Endothelial cell of umbilical vein (primary cell): Measurements from ENCODE around the gene BOD1L1. TPM values are rescaled to one million over a fixed set of nuclear protein-coding genes. Genes with fewer than 3 reads are reported as not detected.

Experiments used
- BruUV-seq: library from RNA; stranded (reverse); fragments of 400-500 nt; replicated peaks from 2 replicates; lab custom pipeline; 2021; lab: Mats Ljungman, UMichigan
- CTCF ChIA-PET: fragments of 300-600, 350-600 bp; sonication (Branson Sonifier 250); formaldehyde crosslinking; loops from one replicate; lab custom pipeline; 2021; ENCODE audit warnings: antibody characterized with exemption, inconsistent platforms; lab: Charles Lee
- POLR2A ChIA-PET: fragments of 300-600, 350-600 bp; sonication (Branson Sonifier 250); formaldehyde crosslinking; loops from one replicate; lab custom pipeline; 2021; ENCODE audit warnings: antibody characterized with exemption, inconsistent platforms; lab: Charles Lee
- DNase-seq: peaks from one replicate; pipeline ENCODE4 v3.0.0-alpha.2; 2011; ENCODE audit warnings: low read depth, low spot score
- FAIRE-seq: peaks from 2 replicates; lab custom pipeline; 2011; peaks lifted over from hg19 to GRCh38; lab: Jason Lieb, UNC
- H2AFZ ChIP-seq: 2 replicates; pipeline ENCODE4 v1.6.0; 2012; ENCODE audit warnings: low read depth, low read length, control low read depth, inconsistent platforms
- H3K27ac ChIP-seq: 2 replicates; pipeline ENCODE4 v1.5.1; 2011; ENCODE audit warnings: low read depth, mild to moderate bottlenecking, control low read depth, low read length, moderate library complexity; ENCODE audit not compliant: insufficient read depth
- H3K27me3 ChIP-seq, 2 experiments: 2 replicates each; pipeline versions ENCODE4 v1.6.0 to v1.6.1; 2011; ENCODE audit warnings: low read length in 2 of 2, mixed read lengths in 1 of 2; ENCODE audit not compliant: control insufficient read depth in 2 of 2, insufficient read depth in 2 of 2
- H3K36me3 ChIP-seq, 2 experiments: 2 replicates in 1 of 2; 3 replicates in 1 of 2; pipeline ENCODE4 v1.5.1; 2011; ENCODE audit warnings: low read length in 2 of 2, mild to moderate bottlenecking in 1 of 2, moderate library complexity in 1 of 2; ENCODE audit not compliant: control insufficient read depth in 2 of 2, insufficient read depth in 2 of 2; ENCODE audit errors: extremely low read depth in 1 of 2
- H3K4me1 ChIP-seq: 3 replicates; pipeline ENCODE4 v1.5.1; 2011; ENCODE audit warnings: mild to moderate bottlenecking, low read length; ENCODE audit not compliant: control insufficient read depth, insufficient read depth; ENCODE audit errors: extremely low read depth
- H3K4me2 ChIP-seq: 2 replicates; pipeline ENCODE4 v1.6.1; 2011; ENCODE audit warnings: low read length, control low read depth, mixed read lengths; ENCODE audit not compliant: insufficient read depth
- H3K4me3 ChIP-seq, 3 experiments: fragments of 200-600 bp in 1 of 3; sonication (generic), shearing (Covaris generic) in 1 of 3; replicated peaks in 1 of 3; 2 replicates each; pipeline ENCODE4 v1.5.1; 2011 to 2016; ENCODE audit warnings: control low read depth in 3 of 3, low read length in 3 of 3, mild to moderate bottlenecking in 2 of 3, inconsistent platforms in 1 of 3, low read depth in 1 of 3, moderate library complexity in 1 of 3; ENCODE audit not compliant: insufficient read depth in 1 of 3
- H3K79me2 ChIP-seq: 2 replicates; pipeline ENCODE4 v1.6.0; 2012; ENCODE audit warnings: low read length, inconsistent platforms; ENCODE audit not compliant: control insufficient read depth, insufficient read depth
- H3K9ac ChIP-seq: replicated peaks from 2 replicates; pipeline ENCODE3; 2011; ENCODE audit warnings: low read length, control low read depth; ENCODE audit not compliant: insufficient read depth; ENCODE audit errors: extremely low read depth
- H3K9me1 ChIP-seq: replicated peaks from 3 replicates; pipeline ENCODE4 v1.6.0; 2011; ENCODE audit warnings: mild to moderate bottlenecking, low read length; ENCODE audit not compliant: control insufficient read depth, insufficient read depth; ENCODE audit errors: extremely low read depth
- H3K9me3 ChIP-seq: replicated peaks from 2 replicates; pipeline ENCODE4 v1.5.1; 2012; ENCODE audit warnings: low read length, inconsistent platforms; ENCODE audit not compliant: control insufficient read depth, insufficient read depth
- H4K20me1 ChIP-seq: replicated peaks from 2 replicates; pipeline ENCODE3; 2011; ENCODE audit warnings: mild to moderate bottlenecking, low read length; ENCODE audit not compliant: control insufficient read depth, insufficient read depth; ENCODE audit errors: extremely low read depth
- CTCF ChIP-seq, 2 donors: IDR thresholded peaks; 1 replicate in 1 of 2; 2 replicates in 1 of 2; pipeline ENCODE4 v1.5.1; 2011; ENCODE audit warnings: low read length in 2 of 2, mild to moderate bottlenecking in 2 of 2, moderate library complexity in 2 of 2, control low read depth in 1 of 2, inconsistent platforms in 1 of 2, low read depth in 1 of 2; ENCODE audit not compliant: insufficient read depth in 1 of 2; ENCODE audit errors: extremely low read depth in 1 of 2
- EZH2 ChIP-seq: IDR thresholded peaks from 2 replicates; pipeline ENCODE4 v1.6.1; 2012; ENCODE audit warnings: borderline replicate concordance, low read depth, mild to moderate bottlenecking, moderate library complexity, low read length, inconsistent platforms; ENCODE audit not compliant: severe bottlenecking
- FOS ChIP-seq: IDR thresholded peaks from 2 replicates; pipeline ENCODE4 v1.6.1; 2011; ENCODE audit warnings: mild to moderate bottlenecking, low read length, moderate library complexity, borderline replicate concordance; ENCODE audit not compliant: insufficient read depth
- GATA2 ChIP-seq: IDR thresholded peaks from 2 replicates; pipeline ENCODE4 v1.7.0; 2011; ENCODE audit warnings: low read depth, mild to moderate bottlenecking, moderate library complexity, mixed read lengths, low read length; ENCODE audit not compliant: insufficient read length, insufficient read depth
- JUN ChIP-seq: IDR thresholded peaks from 2 replicates; pipeline ENCODE4 v1.6.1; 2011; ENCODE audit warnings: borderline replicate concordance, low read depth; ENCODE audit not compliant: insufficient read length, insufficient read depth
- MAX ChIP-seq: IDR thresholded peaks from 2 replicates; pipeline ENCODE4 v1.6.1; 2011; ENCODE audit not compliant: insufficient read depth, insufficient read length
- MYC ChIP-seq: IDR thresholded peaks from one replicate; pipeline ENCODE4 v1.6.1; 2011; ENCODE audit warnings: mild to moderate bottlenecking, low read depth, low read length
- POLR2A ChIP-seq: IDR thresholded peaks from 2 replicates; pipeline ENCODE4 v1.6.1; 2012; ENCODE audit warnings: low read depth, mild to moderate bottlenecking, control low read depth, low read length
- POLR2AphosphoS5 ChIP-seq: IDR thresholded peaks from 2 replicates; pipeline ENCODE4 v1.6.1; 2012; ENCODE audit warnings: low read depth, mild to moderate bottlenecking, control low read depth, low read length, moderate library complexity; ENCODE audit not compliant: insufficient read depth
- dilution Hi-C: fragments of 300-500 bp; cut with MboI; formaldehyde crosslinking; loops from one replicate; pipeline ENCODE4 v1.15.0; 2019; ENCODE audit warnings: low sequenced_read_pairs; ENCODE audit not compliant: extremely low pct_ligation_motif_present
- intact Hi-C: fragments of 100-400 bp; cut with micrococcal nuclease; formaldehyde crosslinking; loops from one replicate; pipeline ENCODE4 v1.10.0; 2022
- polyA plus RNA-seq, 4 experiments: library from polyadenylated mRNA; depleted of rRNA in 3 of 4; stranded (reverse) in 3 of 4; unstranded in 1 of 4; fragments of >200 nt; gene quantifications; 2 replicates each; pipeline versions ENCODE4 v1.2.1 to v1.2.3, GENCODE V29; 2011 to 2012; ENCODE audit warnings: missing spikeins in 1 of 4
- total RNA-seq: library from RNA; stranded (reverse); gene quantifications from 2 replicates; pipeline ENCODE4 v1.2.3, GENCODE V29; 2021

Gene BOD1L1
- total and polyA plus RNA-seq, 2 donors (not counting 3 experiments of a cell fraction or from before 2014, with no cell fraction given) = 5.2 to 31.2 TPM

- H3K4me3 ChIP-seq = no peak overlapping the region
- no peaks in the 10 kb centered on the region for H4K20me1 ChIP-seq
- no TSS peak for BruUV-seq
- ChIA-PET POLR2A (no interaction called here), CTCF (interaction anchor here (1.1 to 1.2 kb wide), 2 partner anchors 30 to 763 kb away, joined by 3 read pairs; no protein-coding TSS in a partner anchor)
- H3K4me2 ChIP-seq = peak overlapping the region; percentile 42
- no peaks in the 10 kb centered on the region for H3K9me1 ChIP-seq
- H3K27ac ChIP-seq = no peak overlapping the region
- no peak for TF ChIP-seq JUN
- no peak for TF ChIP-seq FOS
- no peak for TF ChIP-seq POLR2AphosphoS5
- TF ChIP-seq MAX = no peak
- TF ChIP-seq MYC = no peak
- no peak for TF ChIP-seq POLR2A
- no peak for TF ChIP-seq GATA2
- TF ChIP-seq EZH2 = no peak
- TF ChIP-seq CTCF (IDR thresholded peaks at IDR 0.05; ENCODE audit: extremely low read depth in 1 of 2, insufficient read depth in 1 of 2, low read depth in 1 of 2, low read length in 2 of 2) = no peak
- no peaks in the 10 kb centered on the region for H3K79me2 ChIP-seq
- FAIRE-seq (peak; percentile 63), DNase-seq (no peak)
- H3K9me3 ChIP-seq = no peaks in the 10 kb centered on the region
- dilution Hi-C loops = no loop called here
- no peak overlapping the region for H2AFZ ChIP-seq
- H3K27me3 ChIP-seq = no peaks in the 10 kb centered on the region
- intact Hi-C loops = no loop called here
- H3K9ac ChIP-seq = no peak overlapping the region
- peaks cover 17 to 28% of the 10 kb centered on the region in 2 experiments for H3K36me3 ChIP-seq
- peaks cover 5% of the 10 kb centered on the region for H3K4me1 ChIP-seq
These were observed 12.4 kb downstream of the BOD1L1 start for GRCh38 chr4:13615161-13615560.
